ENCODE measurements around the gene DIPK2B. TPM values are rescaled to one million over a fixed set of nuclear protein-coding genes. Genes with fewer than 3 reads are reported as not detected.

DIPK2B gene
- total RNA-seq, 2 experiments from 2014 or later = not detected

- no peak overlapping the region for H3K27ac ChIP-seq (ENCODE audit: low read depth, low read length, poor library complexity, severe bottlenecking)
- DNase-seq (ENCODE audit: low spot score) = no peak
- no peaks in the 10 kb centered on the region for H3K9me2 ChIP-seq (ENCODE audit: insufficient read depth, low read length)
- no peaks in the 10 kb centered on the region for H3K36me3 ChIP-seq (ENCODE audit: insufficient read depth, low read length)
- no peaks in the 10 kb centered on the region for H3K9me3 ChIP-seq (ENCODE audit: low read length)
- CTCF ChIA-PET (ENCODE audit: unreplicated experiment) = no interaction called here
- H3K4me2 ChIP-seq (ENCODE audit: low read length) = no peak overlapping the region
- POLR2A ChIA-PET = no interaction called here
- BruUV-seq (replicated peaks) = no TSS peak
- H4K20me1 ChIP-seq (ENCODE audit: insufficient read depth, low read length) = no peaks in the 10 kb centered on the region
- H3K79me2 ChIP-seq (ENCODE audit: insufficient read depth, low read depth, low read length) = no peaks in the 10 kb centered on the region
- H2AFZ ChIP-seq (ENCODE audit: low read length) = no peak overlapping the region
- TF ChIP-seq EZH2phosphoT487 (IDR thresholded peaks at IDR 0.05; ENCODE audit: borderline replicate concordance, low read depth, low read length) (no peak), CTCF (conservative IDR thresholded peaks at IDR 0.05; ENCODE audit: low read length) (no peak)
- H3K4me1 ChIP-seq (ENCODE audit: insufficient read depth, low read length, poor library complexity, severe bottlenecking) = peaks cover 15% of the 10 kb centered on the region
- no peak overlapping the region for H3K4me3 ChIP-seq (ENCODE audit: low read depth, low read length, poor library complexity, severe bottlenecking)
- intact Hi-C loops (cut with micrococcal nuclease; ENCODE audit: unreplicated experiment) = no loop called here
Observed at GRCh38 chrX:45233531-45233930, 32.9 kb upstream of the DIPK2B start.

DNA sequence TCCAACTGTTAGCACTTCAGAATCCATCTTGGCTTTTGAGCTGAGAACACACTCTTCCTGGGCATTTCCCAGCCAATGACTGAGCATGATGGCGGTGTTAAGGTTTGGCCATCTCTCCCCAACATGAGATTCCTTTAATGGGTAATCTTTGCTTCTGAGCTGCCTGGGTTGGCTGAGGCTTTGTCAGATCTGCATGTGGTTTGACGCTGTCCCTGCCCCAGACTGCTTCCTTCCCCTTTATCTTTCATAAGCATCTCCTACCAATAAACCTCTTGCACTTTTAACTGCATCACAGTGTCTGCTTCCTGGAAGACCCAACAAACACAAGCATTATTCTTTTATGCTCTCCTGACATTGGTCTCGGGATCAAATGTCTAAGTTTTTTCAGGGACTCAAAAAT, 31.5 kb upstream of the DIPK2B start:
- Histone ChIP-seq H2AFZ (ENCODE audit: low read length) (no peak overlapping the region), H3K79me2 (ENCODE audit: insufficient read depth, low read depth, low read length) (no peaks in the 10 kb centered on the region), H4K20me1 (ENCODE audit: insufficient read depth, low read length) (no peaks in the 10 kb centered on the region), H3K9me3 (ENCODE audit: low read length) (no peaks in the 10 kb centered on the region), H3K27ac (ENCODE audit: low read depth, low read length, poor library complexity, severe bottlenecking) (no peak overlapping the region), H3K36me3 (ENCODE audit: insufficient read depth, low read length) (no peaks in the 10 kb centered on the region), H3K4me1 (ENCODE audit: insufficient read depth, low read length, poor library complexity, severe bottlenecking) (peaks cover 15% of the 10 kb centered on the region), H3K4me2 (ENCODE audit: low read length) (no peak overlapping the region), H3K4me3 (ENCODE audit: low read depth, low read length, poor library complexity, severe bottlenecking) (no peak overlapping the region), H3K9me2 (ENCODE audit: insufficient read depth, low read length) (no peaks in the 10 kb centered on the region)
- POLR2A ChIA-PET = no interaction called here
- CTCF ChIA-PET (ENCODE audit: unreplicated experiment) = no interaction called here
- DNase-seq (ENCODE audit: low spot score) = no peak
- intact Hi-C loops (cut with micrococcal nuclease; ENCODE audit: unreplicated experiment) = no loop called here
- no TSS peak for BruUV-seq (replicated peaks)
- TF ChIP-seq EZH2phosphoT487 (IDR thresholded peaks at IDR 0.05; ENCODE audit: borderline replicate concordance, low read depth, low read length) = no peak

DNA sequence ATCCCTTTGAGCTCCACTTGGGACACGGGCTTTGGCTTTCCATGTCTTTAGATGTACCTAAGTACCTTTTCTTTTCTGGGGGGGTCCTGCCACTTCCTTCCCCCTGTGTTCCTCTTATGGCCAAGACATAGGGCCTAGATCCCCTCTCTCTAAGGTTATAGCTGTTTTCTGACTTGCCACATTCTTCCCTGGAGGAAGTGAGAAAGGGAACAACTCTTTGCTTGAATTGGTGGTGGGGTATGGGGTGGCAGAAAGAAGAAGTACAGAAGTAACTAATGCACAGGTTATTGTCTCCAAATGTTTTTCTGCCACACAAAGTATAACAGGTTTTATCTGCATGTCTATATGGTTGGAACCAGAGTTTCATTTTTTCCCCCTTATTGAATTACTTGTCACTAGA, 29.7 kb upstream of the DIPK2B start:
- Histone ChIP-seq H3K27ac (ENCODE audit: low read depth, low read length, poor library complexity, severe bottlenecking) (peak overlapping the region; percentile 11), H3K4me2 (ENCODE audit: low read length) (peak overlapping the region; percentile 33), H3K9me3 (ENCODE audit: low read length) (no peaks in the 10 kb centered on the region), H3K4me1 (ENCODE audit: insufficient read depth, low read length, poor library complexity, severe bottlenecking) (peaks cover 17% of the 10 kb centered on the region), H3K79me2 (ENCODE audit: insufficient read depth, low read depth, low read length) (no peaks in the 10 kb centered on the region), H2AFZ (ENCODE audit: low read length) (no peak overlapping the region), H3K9me2 (ENCODE audit: insufficient read depth, low read length) (no peaks in the 10 kb centered on the region), H3K36me3 (ENCODE audit: insufficient read depth, low read length) (no peaks in the 10 kb centered on the region), H3K4me3 (ENCODE audit: low read depth, low read length, poor library complexity, severe bottlenecking) (no peak overlapping the region), H4K20me1 (ENCODE audit: insufficient read depth, low read length) (no peaks in the 10 kb centered on the region)
- ChIA-PET POLR2A (no interaction called here), CTCF (ENCODE audit: unreplicated experiment) (no interaction called here)
- DNase-seq (ENCODE audit: low spot score) = peak; percentile 40
- no TSS peak for BruUV-seq (replicated peaks)
- intact Hi-C loops (cut with micrococcal nuclease; ENCODE audit: unreplicated experiment) = no loop called here
- TF ChIP-seq EZH2phosphoT487 (IDR thresholded peaks at IDR 0.05; ENCODE audit: borderline replicate concordance, low read depth, low read length) = no peak
- TF ChIP-seq CTCF (conservative IDR thresholded peaks at IDR 0.05; ENCODE audit: low read length) = no peak

All from OCI-LY7 (cell line).